PC-9 (cell line): ENCODE results near the gene PRSS21.

Source experiments
- EZH2 ChIP-seq: fragments of 200-600 bp; sonication (generic); IDR thresholded peaks from 2 replicates; pipeline ENCODE4 v1.8.0; 2017; ENCODE audit warnings: antibody characterized with exemption, low read depth
- TF ChIP-seq, protein P1 (sequence below): fragments of 200-600 bp; sonication (generic); conservative IDR thresholded peaks from 2 replicates; pipeline ENCODE4 v1.6.1; 2017; ENCODE audit warnings: mixed run types, antibody characterized with exemption, mild to moderate bottlenecking, moderate library complexity

DNA sequence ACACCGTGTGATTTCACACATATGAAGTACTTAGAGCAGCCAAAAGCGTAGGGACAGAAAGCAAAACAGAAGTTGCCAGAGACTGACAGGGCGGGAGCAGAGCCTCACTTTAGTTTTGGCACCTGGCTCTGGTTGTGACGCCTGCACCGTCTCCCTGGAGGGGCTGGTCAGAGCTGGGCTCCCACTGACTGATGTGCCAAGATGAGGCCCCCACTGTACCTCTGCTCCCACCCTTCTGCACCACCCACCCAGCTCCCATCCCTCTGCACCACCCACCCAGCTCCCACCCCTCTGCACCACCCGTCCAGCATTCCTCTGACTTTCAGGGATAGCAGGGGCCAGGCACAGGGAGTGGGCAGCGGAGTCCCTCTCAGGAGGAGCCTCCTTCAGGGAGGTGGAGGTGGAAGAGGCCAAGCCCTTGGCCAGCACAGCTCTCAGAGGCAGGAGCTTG, 3.2 kb upstream of the PRSS21 start:
- TF ChIP-seq EZH2, result no peak
- TF ChIP-seq, protein P1, sequence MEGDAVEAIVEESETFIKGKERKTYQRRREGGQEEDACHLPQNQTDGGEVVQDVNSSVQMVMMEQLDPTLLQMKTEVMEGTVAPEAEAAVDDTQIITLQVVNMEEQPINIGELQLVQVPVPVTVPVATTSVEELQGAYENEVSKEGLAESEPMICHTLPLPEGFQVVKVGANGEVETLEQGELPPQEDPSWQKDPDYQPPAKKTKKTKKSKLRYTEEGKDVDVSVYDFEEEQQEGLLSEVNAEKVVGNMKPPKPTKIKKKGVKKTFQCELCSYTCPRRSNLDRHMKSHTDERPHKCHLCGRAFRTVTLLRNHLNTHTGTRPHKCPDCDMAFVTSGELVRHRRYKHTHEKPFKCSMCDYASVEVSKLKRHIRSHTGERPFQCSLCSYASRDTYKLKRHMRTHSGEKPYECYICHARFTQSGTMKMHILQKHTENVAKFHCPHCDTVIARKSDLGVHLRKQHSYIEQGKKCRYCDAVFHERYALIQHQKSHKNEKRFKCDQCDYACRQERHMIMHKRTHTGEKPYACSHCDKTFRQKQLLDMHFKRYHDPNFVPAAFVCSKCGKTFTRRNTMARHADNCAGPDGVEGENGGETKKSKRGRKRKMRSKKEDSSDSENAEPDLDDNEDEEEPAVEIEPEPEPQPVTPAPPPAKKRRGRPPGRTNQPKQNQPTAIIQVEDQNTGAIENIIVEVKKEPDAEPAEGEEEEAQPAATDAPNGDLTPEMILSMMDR, result no peak
